Measurements from ENCODE around the gene GRAMD1A.

DNA sequence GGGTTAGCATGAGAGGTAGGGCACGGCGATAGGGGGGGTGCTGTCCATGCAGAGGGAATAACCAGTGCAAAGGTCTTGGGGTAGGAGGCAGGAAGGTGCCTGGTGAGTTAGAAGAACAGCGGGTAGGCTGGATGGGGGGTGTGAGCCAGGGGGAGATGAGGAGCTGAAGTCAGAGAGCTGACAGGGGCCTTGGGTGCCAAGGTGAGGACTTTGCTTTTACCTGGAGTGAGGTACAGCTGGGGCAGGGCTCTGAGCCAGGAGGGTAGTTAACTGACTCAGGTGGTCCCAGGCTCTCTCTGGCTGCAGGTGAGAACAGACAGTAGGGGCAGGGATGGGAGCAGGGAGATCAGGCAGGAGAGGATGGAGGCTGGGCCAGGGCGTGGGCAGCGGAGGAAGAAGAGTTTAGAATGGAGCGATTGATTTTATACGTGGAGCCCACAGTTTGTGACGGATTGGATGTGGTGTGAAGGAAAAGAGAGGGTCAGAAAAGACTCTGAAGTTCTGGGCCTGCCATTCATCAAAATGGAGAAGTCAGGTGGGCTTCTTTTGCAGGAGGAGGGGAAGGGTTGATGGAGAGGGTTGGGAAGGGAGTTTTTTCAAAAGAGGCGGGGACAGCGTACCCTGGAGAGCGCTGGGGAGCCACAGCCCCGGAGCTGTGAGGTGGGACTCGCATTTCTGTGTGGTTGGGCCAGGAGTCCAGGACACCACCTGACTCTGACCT is 1.2 kb upstream of the GRAMD1A start:
- TF ChIP-seq ZNF274 (IDR thresholded peaks at IDR 0.05; ENCODE audit: low read depth, low read length) (no peak), YY1 (IDR thresholded peaks at IDR 0.05; ENCODE audit: insufficient read depth, insufficient read length) (no peak)
